Stimulated activated CD8-positive, alpha-beta memory T cell treated with anti-CD3 and anti-CD28 coated beads, Interleukin-4, amount 100 ng/mL, for 4 hours (primary cell): ENCODE measurements around the gene ZNF777.
"Not testable (repeated sequence)": the region's sequence is repeated elsewhere in the genome, so short reads cannot be mapped to it uniquely, and the experiment has no call there.

Experiments used
- DNase-seq, 2 donors: peaks; one replicate each; pipeline ENCODE4 v3.0.0-alpha.2; 2020; ENCODE audit warnings: low read depth in 2 of 2, low spot score in 1 of 2

The ZNF777 gene

GRCh38 chr7:149455175-149455950, 5.5 kb downstream of the ZNF777 start:
- DNase-seq, result no peak

DNA sequence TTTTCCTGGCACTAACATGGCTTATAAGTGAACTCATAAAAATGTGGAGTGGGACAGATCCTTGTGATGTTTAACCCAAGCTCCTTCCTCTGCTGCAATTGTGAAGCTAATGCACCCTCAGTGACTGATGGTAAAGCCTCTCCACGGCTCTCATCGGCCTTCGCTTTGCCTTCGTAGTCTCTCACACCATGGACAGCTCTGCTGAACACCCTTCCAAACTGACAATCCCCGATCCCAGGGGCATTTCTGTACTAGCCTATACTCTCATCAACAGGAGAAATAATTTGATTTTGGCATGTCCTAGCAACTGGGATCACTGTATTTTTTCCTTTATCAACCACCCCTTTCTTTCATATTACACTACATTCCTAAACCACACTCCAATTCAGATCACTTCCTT, 6.1 kb downstream of the ZNF777 start:
- DNase-seq, result no peak

DNA sequence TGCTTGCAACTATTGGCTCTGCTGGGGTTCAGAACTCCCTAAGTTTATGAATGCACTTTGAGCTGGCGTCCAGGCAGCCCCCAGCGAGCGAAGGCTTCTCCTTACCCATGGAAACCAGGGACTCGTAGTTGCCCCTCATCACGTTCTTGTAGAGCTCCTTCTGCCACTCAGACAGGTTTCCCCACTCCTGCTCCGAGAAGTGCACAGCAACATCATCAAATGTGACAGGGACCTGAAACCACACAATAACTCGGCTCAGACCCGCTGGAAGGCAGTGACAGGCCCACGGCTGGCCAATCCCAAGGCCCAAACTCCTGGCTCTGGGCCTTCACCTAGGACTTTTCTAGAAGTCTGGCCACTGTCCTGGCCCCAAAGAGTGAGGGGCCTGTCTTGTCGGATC, 6.9 kb downstream of the ZNF777 start:
- no peak for DNase-seq

DNA sequence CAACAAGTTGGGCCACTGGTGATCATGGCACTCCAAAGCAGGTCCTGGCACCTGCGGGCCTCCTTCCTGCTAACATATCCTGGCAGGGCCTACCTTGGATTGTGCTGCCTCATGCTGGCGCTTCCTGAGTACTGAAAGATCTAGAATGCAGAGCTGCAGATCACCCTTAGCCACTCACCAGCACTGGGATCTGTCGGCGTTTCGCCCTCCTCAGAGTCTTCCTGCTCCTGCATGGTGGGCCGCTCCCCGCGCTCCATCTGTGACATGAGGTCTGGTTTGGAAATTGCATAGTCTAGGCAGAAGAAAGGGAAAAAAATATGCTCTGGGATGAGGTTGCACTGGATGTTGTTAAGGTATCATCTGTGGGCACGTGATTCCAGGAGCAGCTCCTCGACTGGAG, 10.0 kb downstream of the ZNF777 start:
- no peak for DNase-seq

GRCh38 chr7:149449897-149450296, 11.0 kb downstream of the ZNF777 start:
- DNase-seq, result no peak

GRCh38 chr7:149448961-149449360, 11.9 kb downstream of the ZNF777 start:
- no peak for DNase-seq

- not testable (repeated sequence) for DNase-seq
Observed at GRCh38 chr7:149446026-149446425, 14.8 kb downstream of the ZNF777 start.

DNA sequence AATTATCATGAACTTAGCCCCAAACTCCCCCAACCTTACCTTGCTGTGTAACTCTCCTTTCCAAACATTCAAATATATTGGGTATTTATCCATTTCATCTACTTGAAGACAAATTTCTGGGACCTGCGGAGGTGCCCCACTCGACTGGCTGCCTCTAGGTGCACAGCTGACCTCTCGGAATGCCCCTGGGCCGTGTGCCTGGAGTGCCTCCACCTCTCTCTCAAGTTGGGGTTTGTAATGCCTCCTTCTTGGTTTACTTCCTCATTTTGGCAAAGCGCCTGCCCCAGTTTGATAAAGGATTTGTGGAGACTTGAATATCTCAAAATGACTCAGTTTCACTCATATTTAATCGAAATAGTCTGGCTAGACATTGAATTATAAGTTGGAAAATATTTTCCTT, 16.6 kb downstream of the ZNF777 start:
- no peak for DNase-seq

DNA sequence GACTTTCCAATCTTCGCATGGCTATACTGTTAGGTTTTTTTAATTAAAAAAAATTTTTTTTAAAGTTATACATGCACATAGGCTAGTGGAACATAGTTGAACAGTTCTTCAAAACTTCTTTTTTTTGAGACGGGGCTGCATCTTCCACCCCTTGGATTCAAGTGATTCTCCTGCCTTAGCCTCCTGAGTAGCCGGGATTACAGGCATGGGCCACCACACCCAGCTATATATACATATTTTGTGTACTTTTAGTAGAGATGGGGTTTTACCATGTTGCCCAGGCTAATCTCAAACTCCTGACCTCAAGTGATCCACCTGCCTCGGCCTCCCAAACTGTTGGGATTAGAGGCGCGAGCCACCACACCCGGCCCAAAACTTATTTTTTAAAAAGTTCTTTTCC, 17.3 kb downstream of the ZNF777 start:
- no peak for DNase-seq

GRCh38 chr7:149442924-149443323, 17.9 kb downstream of the ZNF777 start:
- DNase-seq, result no peak

GRCh38 chr7:149440222-149440621, 20.6 kb downstream of the ZNF777 start:
- no peak for DNase-seq

DNA sequence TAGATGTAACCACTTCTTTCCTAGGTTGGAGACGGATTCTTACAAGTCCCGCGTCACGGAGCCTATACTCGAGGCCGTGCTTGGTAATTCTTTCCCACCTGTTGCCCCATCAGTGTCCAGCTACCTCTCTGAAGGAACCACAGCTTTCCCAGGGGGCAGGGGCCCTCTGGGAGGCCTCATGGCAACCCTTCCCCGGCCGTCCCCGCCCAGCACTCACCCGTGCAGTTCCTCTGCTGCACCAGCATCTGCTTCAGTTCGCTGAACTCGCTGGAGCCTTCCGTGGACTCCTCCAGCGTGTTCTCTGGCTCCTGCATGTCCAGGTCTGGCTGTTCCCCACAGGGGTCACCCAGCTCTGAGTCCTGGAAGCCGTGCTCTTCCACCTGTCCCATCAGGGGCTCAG, 24.5 kb downstream of the ZNF777 start:
- no peak for DNase-seq

DNA sequence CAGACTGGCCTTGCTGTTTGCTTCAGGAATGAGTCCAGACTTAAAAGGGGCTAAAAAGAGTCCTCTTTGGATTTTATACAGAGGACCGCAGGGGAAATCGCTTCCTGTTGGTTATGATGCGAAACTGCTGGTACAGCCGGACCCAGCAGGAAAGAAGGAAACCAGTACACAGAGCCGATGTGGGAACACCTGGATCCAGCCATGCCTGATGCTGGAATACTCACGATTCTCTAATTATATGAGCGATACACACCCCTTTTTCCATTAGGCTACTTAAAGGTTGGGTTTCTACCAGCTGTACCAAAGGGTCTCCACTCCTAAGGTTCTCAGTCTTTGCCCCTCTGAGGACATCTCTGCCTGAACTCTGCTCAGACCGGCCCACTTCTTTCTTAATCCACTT, 27.7 kb downstream of the ZNF777 start:
- no peak for DNase-seq

GRCh38 chr7:149432121-149432691, 28.7 kb downstream of the ZNF777 start:
- DNase-seq, result no peak

DNA sequence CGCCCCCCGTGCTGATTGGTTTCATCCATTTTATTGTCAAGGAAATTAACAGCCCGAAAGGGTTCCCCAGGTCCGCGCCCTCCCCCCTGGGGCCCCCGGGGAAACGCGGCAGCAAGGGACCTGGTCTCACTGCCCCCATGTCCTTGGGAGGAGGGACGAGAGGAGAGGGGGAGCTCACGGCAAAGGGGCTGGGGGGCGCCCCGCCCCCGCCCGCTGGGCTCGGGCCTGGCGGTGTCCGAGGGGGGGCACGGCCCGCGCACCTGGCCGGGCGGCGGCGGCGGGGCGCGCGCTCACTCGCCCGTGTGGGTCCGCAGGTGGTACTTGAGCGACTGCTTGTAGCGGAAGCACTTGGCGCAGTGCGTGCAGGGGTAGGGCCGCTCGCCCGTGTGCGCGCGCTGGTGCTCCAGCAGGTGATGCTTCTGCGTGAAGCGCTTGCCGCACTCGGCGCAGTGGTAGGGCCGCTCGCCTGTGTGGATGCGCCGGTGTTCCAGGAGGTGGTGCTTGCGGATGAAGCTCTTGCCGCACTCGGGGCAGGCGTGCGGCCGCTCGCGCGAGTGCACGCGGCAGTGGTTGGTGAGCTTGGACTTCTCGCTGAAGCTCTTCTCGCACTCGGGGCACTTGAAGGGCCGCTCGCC, 29.3 kb downstream of the ZNF777 start:
- no peak for DNase-seq

- DNase-seq, result no peak
Observed at GRCh38 chr7:149430192-149430591, 30.7 kb downstream of the ZNF777 start.

DNA sequence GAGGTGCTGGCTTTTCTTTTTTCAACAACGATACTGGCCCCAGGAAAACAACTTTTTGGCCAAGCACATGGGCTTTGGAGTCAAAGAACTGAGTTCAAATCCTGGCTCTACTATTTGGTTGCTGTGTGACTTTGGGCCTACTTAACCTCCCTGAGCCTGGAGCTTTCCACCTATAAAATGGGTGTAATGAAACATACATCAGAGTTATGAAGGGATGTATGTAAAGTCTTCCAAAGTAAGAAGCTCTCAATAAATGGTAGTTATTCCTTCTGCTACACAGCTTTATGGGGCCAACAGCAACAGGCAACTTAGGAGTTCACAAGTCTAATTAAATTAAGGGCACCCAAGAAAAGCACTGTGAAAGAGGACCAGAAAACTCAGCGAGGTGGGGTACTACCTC, 33.0 kb downstream of the ZNF777 start:
- no peak for DNase-seq

DNA sequence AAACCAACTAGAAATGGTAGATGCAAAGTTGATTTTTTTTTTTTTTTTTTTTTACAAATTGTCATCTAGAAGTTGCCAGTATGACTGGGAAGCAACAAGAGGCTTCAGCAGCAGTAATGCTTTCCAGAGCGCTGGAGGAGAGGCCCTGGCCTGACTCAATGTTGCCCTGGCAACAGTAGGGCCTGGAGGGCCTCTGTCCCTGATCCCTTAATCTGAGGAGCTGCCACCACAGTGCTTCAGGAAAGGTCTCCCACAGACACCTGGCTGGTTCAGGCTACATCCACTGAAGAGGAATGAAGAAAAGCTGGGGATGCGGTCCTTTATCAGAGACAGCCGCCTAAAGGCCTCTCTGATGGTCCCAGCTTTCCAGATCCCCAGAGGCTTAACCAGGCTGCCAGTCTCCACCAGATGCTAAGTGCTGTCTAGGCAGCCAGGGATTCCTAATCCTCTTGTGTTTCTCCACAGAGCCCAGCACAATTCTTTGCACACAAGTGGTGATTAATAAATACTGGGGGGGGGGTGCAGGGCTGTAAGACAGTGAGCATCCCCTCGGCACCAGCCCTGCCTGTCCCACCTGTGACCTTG, 33.7 kb downstream of the ZNF777 start:
- no peak for DNase-seq

GRCh38 chr7:149423449-149424110, 37.3 kb downstream of the ZNF777 start:
- DNase-seq, result no peak

GRCh38 chr7:149422914-149423301, 38.0 kb downstream of the ZNF777 start:
- DNase-seq, result no peak

GRCh38 chr7:149422162-149422913, 38.5 kb downstream of the ZNF777 start:
- DNase-seq, result peak; percentile 13 to 47
